GM21360 (cell line): Measurements from ENCODE around the gene ATP9A.
"Not testable (repeated sequence)": the region's sequence is repeated elsewhere in the genome, so short reads cannot be mapped to it uniquely, and the experiment has no call there.

Source experiments
- ATAC-seq: cut with Tn5 transposase; IDR thresholded peaks from one replicate; pipeline ENCODE4 v1.9.1; 2021; ENCODE audit warnings: mild to moderate bottlenecking, moderate library complexity; ENCODE audit not compliant: unreplicated experiment

Gene ATP9A

DNA sequence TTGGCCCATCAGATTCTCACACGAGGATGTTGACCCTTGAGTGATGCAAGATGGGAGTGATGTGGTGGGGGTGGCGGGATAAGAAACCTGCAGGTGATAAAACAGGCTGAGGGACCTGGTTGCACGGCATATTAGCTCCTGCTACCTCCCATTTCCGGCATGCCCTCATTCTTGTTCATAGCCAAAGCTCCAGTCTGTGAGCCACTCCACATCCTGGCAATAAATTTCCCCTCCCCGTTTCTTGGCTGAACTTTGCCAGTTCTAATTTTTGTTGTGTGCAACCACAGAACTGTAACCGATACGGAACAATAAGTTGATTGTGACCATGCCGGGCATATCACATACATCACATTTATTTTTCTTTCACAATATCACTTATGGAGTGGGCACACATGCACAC is 184.1 kb downstream of the ATP9A start:
- no peak for ATAC-seq

DNA sequence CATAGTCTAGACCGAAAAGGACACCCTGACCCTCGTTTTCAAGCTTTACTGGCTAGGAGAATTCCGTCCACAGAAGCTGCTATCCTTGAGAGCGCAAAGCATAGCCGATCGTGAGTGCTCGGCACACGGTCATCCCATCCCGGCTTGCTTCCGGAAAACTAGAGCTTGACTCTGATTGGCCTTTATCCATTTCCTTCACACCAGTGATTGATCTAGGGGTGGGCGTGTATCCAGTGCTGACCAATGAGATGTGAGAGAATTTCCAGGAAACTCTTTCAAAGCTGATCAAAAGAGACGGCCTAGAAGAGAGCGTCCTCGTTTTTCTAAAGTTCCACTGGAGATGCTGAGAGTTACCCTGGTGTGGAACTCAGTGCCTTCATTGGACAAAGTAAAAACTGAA is 184.7 kb downstream of the ATP9A start:
- ATAC-seq: no peak

DNA sequence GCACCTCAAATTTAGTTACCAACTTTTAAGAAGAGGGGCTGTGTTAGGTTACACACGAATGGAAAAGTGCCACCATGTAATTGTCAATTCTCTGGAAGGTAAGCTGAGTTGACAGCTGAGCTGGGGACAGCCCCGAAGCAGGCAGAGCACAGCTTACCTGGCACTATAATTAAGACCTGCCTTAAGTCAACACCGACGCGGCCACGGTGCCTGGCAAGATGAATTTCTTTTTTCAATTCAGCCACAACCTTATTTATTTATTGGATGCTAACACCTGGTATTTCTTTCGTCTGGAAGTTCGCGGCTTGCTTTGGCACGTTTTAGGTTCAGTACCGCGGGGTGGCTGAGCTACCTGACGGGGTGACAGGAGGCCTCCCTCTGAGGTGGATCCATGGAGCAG is 185.1 kb downstream of the ATP9A start:
- ATAC-seq: no peak

DNA sequence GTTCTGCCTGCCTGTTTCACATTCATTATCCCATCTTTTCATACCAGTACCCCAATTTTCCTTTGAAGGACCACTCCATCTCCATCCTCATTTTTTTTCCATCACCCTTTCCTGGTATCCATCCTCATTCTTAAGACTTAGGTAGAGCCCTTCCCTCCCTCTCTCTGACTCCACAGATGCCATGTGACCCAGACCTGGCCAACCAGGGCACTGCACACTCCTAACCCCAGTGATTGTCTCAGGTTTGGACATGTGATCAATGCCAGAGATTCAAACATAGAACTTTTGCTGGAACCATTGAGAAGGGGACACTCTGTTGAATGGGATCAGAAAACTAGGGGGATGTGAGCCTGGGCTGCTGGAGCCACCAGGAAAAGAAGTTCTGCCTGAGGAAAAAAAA is 186.6 kb downstream of the ATP9A start:
- no peak for ATAC-seq

DNA sequence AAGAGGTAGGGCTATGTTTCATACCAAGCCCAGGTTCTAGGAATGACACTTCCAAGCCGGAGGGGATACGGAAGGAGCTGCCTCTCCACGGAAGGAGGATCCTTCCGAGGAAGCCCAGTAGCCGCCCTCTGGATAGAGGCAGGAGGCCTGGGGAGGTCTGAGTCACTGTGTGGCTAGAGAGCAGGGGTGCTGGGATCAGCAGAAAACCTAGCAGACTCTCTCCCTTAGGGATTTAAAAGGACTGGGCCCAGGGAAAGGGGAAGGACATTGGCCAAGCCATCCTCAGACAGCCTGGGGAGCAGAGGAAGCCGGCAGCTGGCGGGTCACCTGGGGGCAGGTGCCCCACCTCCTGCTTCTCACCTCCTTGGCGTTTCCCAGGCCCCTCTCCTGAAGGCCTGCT is 189.1 kb downstream of the ATP9A start:
- ATAC-seq: no peak

DNA sequence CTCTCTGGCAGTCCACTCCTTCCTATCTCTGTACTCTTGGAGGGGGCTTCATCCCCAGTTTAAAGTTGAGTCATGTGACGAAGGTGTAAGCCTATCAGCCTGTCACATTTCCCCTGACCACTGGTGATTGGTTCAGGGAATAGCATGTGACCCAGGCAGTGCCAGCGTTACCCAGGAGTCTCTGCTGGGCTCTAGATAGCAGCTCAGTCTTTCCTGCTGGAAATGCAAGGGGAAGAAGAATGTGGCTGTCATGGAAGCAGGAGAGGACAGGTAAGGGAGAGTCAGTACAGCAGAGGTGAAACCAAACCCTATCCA is 190.1 kb downstream of the ATP9A start:
- ATAC-seq: no peak

DNA sequence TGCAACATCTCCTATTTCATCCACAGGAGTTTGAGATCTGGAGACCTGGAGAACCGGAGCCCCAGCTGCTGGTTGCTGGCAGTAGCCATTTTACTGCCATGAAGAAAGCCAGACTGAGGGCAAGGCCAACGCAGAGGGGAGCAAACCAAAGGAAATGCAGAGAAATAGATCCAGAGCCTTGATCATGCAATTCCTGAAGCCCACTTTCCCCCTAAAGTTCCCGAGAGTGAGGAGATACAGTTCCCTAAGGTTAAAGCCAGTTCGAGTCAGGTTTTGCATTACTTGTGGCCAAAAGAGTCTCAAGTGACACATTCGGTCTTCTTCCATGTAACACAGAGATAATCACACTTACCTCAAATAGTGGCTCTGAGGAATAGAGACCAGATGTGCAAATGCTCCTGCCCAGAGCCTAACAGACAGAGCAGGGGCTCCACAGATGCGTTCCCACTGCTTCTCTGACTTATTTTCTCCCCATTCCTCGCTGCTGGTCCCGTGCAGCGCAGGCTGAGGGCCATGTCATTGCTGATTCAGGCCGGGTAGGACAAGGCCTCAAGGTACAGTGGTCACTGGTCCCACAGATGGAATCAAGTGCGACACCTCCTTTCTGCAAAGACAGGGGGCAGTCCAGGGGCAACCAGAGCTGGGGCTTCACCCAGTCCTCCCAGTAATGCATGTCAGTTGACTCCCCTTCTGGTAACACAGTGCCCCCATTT is 190.6 kb downstream of the ATP9A start:
- ATAC-seq: no peak

DNA sequence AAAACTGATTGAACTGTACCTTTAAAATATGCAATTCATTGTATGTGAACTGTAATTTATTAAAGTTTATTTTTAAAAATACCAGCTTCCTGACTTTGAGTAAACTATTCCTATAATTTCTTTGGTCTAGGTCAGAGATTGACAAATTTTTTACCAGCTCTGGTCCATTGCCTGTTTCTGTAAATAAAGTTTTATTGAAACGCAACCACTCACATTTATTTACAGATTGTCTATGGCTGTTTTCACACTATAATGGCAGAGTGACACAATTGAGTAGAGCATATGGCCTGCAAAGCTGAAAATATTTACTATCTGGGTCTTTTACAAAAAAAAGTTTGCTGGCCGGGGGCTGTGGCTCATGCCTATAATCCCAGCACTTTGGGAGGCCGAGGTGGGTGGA is 192.7 kb downstream of the ATP9A start:
- ATAC-seq: no peak

DNA sequence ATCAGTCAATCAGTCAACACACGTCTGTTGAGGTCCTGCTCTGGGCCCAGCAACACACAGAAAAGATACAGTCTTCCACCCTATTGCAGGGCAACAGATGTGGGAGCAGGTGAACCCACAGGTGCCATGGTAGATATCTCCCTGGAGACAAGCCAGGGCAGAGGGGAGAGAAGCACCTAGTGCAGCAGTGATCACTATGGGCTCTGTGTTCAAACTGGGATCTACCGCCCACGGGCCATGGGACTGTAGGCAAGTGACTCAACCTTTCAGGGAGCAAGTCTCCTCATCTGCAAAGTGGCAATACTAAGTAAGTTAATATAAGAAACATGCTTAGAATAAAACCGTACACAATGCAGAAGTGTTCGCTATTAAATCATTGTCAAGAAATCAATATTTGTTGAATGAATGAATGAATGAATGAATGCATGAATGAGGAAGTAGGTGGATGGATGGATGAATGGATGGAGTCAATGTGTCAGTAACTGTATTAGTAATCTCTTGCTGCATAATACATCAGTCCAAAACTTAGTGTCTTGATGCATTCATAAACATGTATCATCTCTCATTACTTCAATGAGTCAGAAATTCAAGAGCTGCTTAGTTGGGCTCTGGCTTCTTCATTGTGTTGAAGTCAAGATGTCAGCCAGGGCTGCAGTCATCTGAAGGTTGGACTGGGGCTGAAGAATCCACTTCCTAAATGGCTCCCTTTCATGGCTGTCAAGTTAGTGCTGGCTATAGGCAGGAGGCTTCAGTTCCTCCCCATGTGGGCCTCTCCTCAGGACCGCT is 193.7 kb downstream of the ATP9A start:
- no peak for ATAC-seq

GRCh38 chr20:51573576-51574243 is 194.5 kb downstream of the ATP9A start:
- no peak for ATAC-seq

- ATAC-seq: no peak
Measured at GRCh38 chr20:51571460-51571794, 196.8 kb downstream of the ATP9A start.

- no peak for ATAC-seq
Measured at GRCh38 chr20:51570739-51571459, 197.3 kb downstream of the ATP9A start.

DNA sequence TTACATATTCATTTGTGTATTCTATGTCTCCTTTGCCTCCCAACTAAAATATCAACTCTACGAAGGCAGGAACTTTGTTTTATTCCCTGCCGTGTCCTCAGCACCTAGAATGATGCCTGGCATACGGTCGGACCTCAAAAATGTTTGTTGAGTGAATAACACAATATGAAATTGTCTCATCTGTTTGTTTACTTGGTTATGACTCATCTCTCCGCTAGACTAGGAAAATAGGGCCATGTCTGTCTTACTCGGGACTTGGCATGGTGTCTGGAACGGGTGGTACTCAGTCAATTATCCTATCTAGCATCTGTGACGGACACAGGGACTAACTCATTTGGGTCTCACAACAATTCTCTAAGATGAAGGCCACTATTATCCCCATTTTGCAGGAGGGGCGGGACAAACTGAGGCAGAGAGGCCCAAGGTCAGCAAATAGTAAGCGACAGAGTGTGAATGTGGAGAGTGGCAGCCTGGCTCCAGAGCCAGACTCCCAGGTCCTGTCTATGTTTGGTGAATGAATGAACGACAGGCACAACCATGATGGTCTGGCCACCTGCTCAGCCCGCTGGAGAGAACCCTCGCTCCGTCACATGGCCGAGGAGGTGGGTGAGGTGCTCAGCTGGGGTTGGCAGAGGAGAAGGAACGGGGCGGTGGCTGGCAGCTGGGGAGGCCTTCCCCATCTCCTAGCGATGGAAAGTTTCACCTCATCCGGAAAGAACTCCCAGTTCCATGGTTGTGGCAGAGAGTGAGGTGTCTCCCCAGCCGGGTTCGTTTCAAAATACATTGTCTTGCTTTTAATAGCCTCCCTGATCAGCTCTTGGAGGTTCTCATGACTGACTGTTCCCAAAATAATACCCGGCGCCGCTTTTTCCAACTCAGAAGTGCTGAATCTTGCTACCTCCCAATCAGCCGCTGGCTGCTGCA is 198.1 kb downstream of the ATP9A start:
- ATAC-seq: no peak

- ATAC-seq: not testable (repeated sequence)
Measured at GRCh38 chr20:51568533-51568932, 199.7 kb downstream of the ATP9A start.

DNA sequence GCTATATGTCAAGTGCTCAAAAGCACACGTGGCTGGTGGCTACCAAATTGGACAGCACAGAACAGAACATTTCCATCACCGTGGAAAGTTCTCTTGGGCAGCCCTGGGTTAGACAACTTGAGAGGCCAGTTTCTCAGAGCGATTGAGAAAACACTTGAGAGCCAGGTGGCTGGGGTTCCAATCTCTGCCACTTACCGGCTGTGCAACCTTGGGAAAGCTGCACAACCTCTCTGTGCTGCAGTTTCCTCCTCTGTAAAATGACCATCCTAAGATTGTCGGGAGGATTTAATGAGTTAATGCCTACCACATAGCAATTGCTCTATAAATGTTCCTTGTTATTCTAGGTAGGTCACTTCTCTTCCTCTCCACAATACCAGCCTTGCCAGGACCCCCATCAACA is 200.6 kb downstream of the ATP9A start:
- ATAC-seq: no peak

GRCh38 chr20:51566594-51566993 is 201.6 kb downstream of the ATP9A start:
- ATAC-seq: no peak

- ATAC-seq: no peak
Measured at GRCh38 chr20:51565298-51566144, 202.7 kb downstream of the ATP9A start.

GRCh38 chr20:51563486-51564332 is 204.5 kb downstream of the ATP9A start:
- no peak for ATAC-seq

DNA sequence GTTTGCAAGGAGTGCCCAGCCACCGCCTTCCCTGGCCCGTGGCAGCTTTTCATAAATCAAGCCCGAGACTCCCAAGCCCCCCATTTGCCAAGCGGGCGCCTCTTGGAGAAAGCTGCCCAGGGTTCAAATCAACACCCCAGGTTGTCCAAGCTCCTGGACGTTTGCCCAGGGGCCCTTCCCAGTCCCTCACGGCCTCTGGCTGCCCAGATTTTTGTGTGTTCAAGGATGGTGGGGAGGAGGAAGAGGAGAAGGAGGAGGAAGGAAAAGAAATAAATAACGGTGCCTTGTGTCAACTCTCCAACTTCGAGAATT is 205.1 kb downstream of the ATP9A start:
- ATAC-seq: no peak
